ENCODE measurements around the gene TGFB1.
A peak's percentile ranks its signal among the peaks of the same experiment; 100 is the strongest.

The TGFB1 gene

DNA sequence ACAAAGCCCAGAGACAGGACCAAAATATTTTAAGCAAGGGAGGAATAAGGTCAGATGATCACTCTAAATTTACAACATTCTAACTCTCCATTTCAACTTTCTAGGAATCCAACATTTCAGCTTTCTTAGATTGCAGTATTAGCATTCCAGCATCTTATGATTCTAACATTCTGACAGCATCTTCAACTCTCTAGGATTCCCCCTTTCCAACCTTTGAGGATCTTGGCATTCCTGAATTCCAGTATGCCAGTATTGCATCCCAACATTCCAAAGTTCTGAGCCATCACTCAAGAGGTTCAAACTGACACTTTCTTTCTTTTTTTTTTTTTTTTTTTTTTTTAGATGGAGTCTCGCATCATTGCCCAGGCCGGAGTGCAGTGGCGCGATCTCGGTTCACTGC, 13.8 kb downstream of the TGFB1 start:
- DNase-seq: peak; percentile 83

DNA sequence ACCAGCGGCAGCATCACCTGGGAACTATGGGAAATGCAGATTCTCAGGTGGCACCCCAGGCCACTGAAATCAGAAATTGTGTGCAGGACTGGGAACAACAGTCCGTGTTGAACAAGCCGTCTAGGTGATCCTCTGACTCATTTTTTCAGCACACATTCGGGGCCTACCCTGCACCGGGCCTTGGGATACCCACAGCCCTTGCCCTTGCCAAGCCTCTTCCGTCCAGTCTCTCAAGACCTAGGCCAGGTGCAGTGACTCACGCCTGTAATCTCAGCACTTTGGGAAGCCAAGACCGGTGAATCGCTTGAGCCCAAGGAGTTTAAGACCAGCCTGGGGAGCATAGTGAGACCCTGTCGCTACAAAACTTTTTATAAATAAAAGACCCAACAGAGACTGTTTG, 18.3 kb downstream of the TGFB1 start:
- no peak for DNase-seq

DNA sequence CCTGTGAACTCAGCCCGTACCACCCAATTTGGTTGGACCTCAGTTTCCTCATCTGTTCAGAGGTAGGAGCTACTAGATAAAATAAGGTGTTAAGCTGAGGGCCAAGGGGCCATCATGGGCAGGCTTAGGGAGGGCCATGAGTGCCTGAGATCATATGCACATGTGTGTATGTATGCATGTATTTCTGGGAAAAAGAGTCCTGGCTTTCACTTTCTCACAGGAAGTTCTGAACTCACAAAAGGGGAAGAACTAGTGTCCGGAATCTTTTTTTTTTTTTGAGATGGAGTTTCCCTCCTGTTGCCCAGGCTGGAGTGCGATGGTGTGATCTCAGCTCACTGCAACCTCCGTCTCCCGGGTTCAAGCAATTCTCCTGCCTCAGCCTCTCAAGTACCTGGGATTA, 18.9 kb downstream of the TGFB1 start:
- DNase-seq: no peak

DNA sequence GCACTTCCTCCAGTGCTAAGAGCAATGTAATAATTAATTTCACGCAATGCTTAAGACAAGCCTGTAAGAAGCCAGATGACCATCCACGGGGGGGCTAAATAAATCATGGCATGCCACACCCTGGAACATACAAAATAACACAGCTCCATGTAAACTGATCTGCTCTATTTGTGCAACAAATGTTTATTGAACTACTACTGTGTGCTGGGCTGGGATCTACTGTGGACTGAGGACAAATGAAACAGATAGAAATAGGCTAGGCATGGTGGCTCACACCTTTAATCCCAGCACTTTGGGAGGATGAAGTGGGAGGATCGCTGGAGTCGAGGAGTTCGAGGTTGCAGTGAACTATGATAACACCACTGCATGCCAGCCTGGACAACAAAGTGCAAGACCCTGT, 21.3 kb downstream of the TGFB1 start:
- no peak for DNase-seq

DNA sequence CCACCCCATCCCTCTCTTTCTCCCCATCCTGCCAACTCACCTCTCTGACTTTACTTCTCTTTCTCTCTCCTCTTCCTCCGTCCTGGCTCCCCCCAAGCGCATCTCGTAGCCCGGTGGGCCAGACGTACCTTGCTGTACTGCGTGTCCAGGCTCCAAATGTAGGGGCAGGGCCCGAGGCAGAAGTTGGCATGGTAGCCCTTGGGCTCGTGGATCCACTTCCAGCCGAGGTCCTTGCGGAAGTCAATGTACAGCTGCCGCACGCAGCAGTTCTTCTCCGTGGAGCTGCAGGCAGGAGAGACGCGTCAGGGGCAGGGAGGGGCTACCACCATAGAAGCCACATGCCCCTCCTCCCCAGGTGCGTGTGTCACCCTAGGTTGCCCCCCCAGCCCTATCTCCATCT, 21.7 kb downstream of the TGFB1 start:
- no peak for DNase-seq

DNA sequence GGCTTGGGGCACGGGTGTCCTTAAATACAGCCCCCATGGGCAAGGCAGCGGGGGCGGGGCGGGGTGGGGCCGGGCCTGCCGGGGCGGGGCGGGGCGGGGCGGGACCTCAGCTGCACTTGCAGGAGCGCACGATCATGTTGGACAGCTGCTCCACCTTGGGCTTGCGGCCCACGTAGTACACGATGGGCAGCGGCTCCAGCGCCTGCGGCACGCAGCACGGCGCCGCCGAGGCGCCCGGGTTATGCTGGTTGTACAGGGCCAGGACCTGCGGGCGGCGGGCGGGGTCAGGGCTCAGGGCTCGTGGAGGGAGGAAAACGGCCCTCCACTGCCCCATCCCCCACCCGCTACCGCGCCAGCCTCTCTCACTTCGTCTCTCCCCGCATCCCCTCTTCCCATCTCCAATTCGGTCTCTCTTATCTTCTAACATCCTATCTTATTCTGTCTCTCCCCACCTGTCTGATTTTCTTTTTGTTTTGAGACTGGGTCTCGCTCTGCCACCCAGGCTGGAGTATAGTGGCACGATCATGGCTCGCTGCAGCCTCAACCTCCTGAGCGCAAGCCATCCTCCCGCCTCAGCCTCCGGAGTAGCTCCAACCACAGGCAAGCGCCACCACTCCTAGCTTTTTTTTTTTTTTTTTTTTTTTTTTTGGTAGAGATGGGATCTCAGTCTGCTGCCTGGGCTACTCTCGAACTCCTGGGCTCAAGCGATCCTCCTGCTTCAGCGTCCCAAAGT, 22.6 kb downstream of the TGFB1 start:
- no peak for DNase-seq

DNA sequence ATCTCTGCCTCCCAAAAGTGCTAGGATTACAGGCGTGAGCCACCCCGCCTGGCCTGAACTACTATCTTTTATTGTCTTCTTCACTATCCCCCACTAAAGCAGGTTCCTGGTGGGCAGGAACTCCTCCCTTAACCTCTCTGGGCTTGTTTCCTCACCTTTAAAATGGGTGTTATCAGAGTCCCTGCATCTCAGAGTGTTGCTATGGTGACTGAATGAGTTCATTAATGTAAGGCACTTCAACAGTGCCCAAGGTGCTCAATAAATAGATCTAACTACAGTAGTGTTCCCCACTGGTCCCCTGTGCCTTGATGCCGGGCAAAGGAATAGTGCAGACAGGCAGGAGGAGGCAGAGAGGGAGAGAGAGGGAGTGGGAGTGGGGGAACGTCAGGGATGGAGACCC, 23.2 kb downstream of the TGFB1 start:
- DNase-seq: no peak

DNA sequence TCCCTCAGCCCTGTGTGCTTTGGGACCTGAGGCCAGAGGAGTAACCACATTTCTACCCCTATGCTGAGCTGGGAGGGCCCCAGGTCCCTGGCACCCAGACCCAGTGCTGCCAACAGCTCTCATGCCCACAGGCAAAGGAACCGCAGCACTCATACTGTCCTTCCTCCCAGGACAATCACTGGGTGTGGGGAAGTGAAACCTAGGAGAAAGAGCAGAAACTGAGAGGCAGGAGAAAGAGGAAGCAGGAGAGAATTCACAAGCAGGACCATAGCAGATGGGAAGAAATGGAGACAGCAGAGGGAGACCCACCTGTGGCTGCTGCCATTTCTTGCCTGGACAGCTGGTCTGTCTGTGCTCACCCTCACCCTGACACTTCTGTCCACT, 24.9 kb downstream of the TGFB1 start:
- DNase-seq: no peak

DNA sequence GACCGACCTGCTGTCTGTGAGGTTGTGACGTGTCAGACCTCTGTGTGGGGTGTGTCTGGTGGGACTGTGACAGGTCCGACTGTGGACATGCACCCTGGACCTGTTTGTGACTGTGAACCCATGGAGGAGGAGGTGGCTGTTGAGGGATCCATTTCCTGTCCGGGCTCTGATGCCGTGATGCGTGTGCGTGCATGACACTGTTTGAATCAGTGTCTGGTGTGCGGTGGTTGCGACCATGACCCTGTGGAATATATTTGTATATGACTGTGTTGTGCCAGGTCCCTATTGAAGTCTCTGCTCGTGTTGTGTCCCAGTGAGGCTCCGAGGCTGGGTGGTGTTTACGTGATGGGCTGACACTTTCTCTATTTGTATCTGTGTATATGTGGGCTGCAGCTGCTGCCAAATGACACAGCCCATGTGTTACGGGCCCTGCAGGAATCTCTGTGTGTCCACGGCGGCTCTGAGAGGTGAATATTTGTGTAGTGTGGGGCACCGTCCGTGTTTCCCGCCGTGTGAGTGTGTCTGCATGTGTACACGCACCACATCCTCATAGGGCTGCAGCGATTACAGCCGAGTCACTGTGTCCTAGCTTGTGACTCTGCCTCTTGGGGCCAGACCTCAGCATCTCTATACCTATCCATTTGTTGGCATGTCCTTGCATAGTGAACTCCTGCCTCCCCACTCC, 25.4 kb downstream of the TGFB1 start:
- no peak for DNase-seq

DNA sequence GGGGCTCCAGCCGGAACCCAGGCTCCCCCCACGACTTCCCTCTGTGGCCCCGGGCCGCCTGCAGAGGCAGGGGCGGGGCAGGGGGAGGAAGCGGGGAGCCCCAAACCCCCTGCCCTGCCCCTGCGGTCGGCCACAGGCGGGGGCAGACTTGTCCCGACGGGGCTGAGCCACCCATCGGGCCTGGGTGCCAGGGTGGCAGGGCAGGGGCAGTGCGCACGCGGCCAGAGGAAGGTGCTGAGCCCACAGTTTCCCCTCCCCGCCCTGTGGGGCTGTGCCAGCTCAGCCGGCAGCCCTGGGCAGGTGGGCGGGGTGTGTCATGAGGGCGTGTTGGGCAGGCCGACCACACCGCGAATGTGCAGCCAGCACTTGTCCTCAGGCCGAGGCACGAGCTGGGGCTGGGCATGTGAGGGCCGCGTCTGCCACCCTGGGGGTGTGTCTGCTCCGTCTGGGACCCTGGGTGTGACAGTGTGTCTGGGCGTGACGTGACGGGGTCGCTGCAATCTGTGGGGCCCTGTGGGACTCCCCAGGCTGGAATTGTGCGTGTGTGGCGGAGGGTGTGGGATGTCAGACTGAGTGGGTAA, 26.1 kb downstream of the TGFB1 start:
- DNase-seq: peak; percentile 23

DNA sequence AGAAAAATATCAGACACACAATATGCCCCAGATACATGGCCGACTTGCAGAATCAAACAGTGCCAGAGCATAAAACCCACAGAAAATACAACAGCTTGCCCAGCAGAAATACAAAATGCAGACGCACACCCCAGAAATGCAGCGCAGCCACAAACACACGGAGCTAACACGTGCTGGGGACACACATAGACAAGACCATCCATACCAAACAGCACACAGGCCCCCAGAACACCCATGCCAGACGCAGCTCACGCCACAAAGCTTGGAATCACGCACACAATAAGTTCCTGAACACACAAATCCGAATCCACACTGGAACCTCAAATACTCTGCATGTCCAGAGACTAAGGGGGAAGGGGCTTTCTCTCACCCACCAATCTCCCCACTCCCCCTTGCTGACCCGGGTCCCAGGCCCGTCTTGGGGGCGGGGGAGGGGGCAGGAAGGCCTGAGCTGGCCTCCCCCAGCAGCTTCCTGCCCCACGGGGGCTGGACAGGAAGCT, 26.6 kb downstream of the TGFB1 start:
- DNase-seq: peak; percentile 33

DNA sequence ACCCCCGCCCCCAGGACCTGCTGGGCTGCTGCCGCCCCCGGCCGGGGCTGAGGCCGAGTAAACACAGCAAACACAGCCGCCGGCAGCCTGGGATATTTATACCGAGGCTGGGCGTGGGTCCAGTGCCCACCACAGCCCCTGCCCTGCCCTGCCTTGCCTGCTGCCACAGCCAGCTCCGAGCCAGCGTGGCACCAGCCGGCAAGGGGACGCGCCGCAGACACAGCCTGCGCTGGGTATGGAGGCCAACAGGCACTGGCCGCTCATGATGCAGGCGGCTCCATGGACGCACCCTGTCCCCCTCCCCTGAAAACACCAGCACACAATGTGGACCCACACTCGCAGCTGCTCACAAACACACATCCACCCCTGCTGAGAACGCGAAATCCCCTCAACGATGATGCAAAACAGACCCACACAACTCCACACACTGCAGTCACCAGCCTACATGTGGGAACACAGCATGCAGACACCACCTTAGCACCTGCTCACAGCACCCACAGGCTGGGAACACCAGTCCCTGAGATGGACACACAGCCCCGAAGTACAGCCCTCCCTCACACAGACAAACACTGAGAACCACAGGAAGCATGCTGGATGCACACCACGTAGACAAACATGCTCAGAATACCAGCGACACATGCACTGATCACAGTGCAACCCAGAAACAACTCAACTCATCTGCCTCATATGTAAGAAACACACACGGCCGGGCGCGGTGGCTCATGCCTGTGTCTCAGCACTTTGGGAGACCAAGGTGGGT, 27.6 kb downstream of the TGFB1 start:
- peak; percentile 80 for DNase-seq

DNA sequence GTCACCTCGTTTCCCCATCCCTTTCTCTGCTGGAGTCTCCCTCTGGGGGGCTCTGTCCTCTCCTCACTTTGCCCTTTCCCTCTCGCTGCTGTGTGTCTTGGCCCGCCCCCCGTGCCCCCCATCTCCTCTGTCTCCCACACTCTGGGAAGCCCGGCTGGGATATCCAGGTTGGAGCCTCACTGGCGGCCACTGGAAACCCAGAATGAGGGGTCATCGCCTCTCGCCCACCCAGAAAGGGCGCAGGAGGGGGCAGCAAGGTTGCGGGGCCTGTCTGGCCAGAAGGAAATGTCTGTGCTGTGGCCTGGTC, 28.1 kb downstream of the TGFB1 start:
- no peak for DNase-seq

DNA sequence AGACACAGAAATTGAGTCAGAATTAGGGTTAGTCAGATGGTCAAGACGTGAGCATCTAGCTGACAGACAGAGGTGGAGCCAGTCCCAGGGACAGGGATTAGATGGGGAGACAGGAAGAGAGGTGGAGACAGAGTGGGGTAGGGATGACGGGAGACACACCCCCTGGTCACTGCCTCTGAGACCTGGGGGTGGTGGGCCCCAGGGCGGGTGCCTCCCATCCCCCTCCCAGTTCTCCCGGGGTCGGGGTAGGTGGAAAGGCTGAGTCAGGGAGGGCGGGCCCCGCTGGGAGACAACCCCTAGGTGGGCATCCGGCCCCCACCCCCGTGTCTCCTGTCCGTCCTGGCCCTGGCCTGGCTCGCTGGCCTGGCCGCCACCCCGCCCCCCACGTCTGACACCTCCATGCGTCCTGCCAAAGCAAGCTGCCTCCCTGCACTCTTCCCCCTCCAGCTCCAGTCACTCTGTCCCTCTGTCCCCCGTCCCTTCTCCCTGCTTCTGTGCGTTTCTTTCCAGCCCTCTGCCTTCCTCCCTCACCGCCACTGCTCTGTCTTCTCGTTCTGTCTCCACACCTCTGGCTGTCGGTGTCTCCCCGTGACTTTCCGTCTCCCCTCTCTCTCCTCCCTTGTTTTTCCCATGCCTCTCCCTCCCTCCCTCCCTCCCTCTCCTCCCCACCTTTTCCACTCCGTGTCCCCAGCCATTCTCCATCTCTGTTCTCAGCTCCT, 28.6 kb downstream of the TGFB1 start:
- DNase-seq: peak; percentile 84

DNA sequence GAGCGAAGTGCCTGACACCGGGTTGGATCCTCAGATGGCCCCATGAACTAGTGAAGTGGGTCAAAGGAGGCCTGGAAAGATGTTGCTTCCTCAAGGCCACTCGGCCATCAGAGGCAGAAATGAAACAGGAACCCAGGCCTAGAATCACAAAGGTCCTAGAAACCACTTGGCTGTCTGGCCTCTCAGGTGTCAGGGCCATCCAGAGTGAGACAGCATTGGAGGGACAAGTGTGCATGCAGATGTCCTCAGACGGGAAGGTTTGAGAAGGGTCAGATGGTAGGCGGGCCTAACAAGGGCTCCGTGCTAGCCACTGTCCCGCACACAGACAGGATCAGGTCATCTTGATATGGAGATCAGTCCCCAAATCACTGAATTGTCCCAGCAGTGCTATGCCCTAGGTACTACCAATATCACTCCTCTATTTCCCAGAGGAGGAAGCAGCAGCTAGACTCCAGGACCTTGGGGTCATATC, 29.5 kb downstream of the TGFB1 start:
- DNase-seq: no peak

DNA sequence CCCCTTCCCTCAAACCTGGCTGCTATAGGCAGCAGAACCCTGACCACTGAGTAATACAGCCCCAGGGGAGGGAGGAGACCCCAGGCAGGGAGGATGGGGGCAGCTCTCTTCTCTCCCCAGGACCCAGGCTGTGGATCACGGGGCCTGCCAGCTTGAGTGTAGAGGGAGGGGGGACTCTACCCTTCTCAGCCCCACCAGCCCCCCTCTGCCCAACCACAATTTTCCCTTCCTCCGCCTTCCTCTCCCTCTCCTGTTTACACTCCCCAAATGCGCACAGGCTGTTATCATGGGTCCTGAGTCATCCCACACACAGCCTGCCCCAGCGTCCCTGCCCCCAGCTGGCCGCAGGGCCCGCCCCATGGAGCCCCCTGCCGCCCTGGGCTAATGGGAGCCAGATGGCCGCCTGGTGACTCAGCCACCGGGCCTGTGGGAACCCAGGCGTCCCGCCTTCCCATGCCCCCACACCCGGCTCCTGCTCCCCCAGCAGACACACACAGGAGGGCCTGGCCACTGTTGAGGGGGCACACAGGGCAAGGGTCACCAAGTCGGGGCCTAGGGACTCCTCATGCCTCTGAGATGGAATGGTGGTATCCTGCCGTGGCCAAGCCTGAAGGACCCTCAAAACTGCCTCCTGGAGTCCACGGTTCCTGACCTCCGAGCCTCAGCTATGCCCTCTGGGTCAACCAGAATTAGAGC, 30.1 kb downstream of the TGFB1 start:
- DNase-seq: peak; percentile 98

DNA sequence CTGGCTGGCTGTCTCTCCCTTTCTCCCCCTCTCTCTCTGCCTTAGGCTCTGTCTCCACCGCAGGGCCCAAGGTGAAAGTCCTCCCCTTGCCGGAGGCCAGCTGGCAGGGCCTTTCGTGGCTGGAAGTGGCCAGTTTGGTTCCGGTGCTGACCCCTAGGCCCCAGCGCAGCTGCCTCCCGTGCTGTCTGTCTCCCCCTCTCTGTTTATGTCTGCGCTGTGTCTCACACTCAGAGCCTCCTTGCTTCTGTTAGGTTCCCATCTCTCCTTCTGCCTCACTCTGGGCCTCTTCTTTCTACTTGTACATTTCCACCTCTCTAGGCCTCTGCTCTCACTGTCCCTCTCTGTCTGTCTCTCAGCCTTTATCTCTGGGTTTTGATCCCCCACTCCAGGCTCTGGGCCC, 30.7 kb downstream of the TGFB1 start:
- no peak for DNase-seq

DNA sequence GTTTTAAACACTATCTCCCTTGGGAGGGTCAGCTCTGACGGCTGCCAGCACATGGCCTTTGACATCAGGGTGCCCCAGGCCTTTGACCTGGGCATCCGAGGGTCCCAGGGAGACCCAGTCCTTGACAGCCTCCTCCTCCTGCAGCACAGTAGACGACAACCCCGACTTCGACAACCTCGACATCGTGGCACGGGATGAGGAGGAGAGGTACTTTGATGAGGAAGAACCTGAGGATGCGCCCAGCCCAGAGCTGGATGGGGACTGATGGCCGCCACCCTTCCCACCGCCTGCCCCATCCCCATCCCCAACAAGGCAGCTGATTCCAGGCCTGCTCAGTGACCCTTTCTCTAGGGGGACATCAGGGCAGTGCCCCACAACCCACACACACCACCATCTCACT, 31.3 kb downstream of the TGFB1 start:
- no peak for DNase-seq

DNA sequence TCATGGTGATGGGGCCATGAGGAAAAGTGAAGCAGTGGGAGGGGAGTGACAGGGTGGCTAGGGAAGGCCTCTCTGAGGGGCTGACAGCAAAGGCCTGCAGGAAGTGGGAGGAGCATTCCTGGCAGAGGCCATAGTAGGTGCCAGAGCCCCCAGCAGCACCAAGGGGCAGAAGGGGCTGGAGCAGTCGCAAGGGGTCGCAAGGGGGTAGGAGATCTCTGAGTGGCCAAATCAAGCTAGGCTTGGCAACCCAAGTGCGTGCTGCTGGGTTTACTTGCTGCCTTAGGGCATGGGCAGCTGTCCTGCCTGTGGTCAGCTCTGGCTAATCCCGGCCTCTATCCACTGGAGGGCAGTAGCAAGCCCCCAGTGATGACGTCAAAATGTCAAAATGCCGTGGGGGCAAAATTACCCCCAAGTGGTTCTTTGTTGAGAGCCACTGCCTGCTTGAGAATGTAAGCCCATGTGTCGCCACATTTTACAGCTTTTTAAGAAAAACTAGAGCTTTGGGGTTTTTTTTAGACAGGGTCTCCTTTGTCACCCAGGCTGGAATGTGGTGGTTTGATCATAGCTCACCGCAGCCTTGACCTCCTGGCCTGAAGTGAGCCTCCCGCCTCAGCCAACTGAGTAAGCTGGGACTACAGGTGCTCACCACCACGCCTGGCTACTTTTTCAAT, 32.0 kb downstream of the TGFB1 start:
- DNase-seq: peak; percentile 61

DNA sequence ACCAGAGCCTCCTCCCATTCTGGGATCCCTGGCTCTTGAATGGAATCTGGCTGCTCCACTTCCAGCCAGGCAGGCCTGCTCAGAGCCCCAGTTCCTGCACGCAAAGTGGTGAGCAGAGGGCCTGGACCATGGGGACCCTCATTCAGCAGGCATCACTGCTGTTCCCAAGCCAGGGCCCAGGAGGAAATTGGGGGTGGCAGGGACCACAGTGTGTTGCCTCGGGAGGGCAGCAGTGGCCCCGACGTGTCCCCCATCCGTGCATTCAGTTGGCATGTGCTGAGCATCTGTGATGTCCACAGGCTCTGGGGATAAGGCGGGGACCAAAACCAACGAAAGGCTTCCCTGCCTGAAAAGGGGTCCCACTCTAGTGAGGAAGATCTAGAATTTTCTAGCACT, 32.5 kb downstream of the TGFB1 start:
- DNase-seq: no peak

DNA sequence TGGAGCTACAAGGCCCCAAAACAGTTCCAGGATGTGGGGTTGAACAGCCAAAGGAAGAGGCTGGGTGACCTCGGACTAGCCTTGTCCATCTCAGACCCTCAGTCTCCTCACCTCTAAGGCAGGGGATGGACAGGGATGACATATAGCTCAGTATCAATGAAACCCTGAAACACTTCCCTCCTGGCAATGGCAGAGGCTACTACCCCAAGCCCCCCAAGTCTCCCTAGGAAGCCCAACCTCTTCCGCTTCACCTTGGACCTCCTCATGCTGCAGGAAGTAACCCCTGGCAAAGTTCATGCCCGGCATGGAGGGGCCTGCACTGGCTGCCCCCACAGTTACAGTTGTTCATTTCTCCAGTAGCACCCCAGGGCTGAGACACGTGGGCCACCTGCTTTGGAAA, 33.2 kb downstream of the TGFB1 start:
- DNase-seq: no peak

DNA sequence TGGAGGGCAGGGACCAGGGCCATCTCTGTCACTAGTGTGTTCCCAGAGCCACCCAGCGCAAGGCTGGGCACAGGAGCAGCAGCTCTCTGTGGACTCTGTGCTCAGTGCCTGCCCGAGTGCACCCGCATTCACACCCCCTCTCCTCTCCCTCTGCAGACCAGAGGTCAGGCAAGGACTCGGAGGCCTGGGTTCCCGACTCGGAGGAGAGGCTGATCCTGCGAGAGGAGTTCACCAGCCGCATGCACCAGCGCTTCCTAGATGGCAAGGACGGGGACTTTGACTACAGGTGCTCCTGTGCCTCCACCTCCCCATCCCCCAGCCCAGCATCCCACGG, 33.6 kb downstream of the TGFB1 start:
- DNase-seq: no peak
